CD4-positive, alpha-beta T cell treated with Interleukin-15 for 1 hour (primary cell): ENCODE data around the gene SRSF4.

ENCODE experiments used
- DNase-seq: peaks from one replicate; pipeline ENCODE4 v3.0.0-alpha.2; 2020

Gene SRSF4

GRCh38 chr1:29200906-29201594, 19.4 kb upstream of the SRSF4 start:
- DNase-seq = no peak

DNA sequence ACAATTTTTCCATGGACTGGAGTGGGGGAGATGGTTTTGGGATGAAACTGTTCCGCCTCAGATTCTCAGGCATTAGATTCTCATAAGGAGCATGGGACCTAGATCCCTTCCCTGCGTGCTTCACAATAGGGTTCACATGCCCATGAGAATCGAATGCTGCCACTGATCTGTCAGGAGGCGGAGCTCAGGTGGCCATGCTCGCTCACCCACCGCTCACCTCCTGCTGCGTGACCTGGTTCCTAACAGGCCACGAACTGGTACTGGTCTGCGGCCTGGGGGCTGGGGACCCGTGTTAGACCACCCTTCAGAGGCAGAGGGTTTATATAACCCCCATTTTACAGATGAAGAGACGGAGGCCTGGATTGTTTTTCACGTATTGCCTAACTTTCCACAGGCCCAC, 16.3 kb upstream of the SRSF4 start:
- no peak for DNase-seq

DNA sequence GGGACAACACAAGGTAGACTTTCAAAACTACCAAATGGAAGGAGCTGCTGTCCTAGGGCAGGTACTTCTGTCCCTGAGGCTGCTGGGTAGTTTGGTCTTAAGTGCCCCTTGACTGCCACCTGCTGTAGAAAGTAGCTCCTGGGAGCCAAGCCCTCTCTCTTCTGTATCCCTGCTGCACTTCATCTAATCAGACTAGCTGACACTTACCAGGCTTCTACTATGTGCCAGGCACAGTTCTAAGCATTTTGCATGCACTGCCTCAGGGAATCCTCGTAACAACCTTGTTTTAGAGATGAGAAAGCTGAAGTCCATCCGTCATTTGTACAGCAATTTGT, 15.9 kb upstream of the SRSF4 start:
- DNase-seq = no peak

GRCh38 chr1:29196863-29197589, 15.3 kb upstream of the SRSF4 start:
- DNase-seq = no peak

DNA sequence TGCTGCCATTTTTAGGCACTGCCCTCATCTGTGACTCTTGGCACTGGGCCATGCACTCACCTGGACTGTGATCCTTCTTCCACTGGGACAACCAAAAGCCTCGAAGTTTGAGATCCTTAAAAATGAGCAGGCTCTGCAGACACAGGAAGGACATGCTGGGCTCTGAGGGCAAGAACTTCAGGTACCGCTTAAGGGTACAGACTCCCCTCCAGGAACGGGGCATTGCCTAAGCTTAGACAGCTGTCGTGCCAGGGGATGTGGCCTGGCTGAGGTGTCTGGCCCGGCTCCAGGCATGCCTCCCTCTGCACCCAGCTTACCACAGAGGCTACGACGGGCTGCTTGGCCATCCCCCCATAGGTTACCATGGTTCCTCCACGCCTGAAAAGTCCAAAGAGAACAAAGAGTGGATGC, 14.2 kb upstream of the SRSF4 start:
- DNase-seq = no peak

GRCh38 chr1:29193879-29194455, 12.3 kb upstream of the SRSF4 start:
- DNase-seq = no peak

DNA sequence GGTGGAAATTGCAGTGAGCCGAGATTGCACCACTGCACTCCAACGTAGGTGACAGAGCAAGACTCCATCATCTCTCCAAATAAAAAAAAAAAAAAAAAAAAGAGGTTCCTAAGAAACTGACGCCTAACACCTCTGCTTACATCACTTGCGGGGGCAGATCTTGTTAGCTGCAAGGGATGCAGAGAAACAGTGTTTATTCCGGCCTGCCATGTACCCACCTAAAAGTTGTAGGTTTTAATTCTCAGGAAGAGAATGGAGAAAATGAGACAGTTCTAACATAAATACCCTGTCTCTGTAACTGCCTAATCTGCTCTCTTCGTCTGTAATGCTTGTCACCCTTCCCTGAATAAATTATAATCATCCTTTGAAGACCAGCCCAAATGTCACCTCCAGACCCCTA, 9.0 kb upstream of the SRSF4 start:
- no peak for DNase-seq

DNA sequence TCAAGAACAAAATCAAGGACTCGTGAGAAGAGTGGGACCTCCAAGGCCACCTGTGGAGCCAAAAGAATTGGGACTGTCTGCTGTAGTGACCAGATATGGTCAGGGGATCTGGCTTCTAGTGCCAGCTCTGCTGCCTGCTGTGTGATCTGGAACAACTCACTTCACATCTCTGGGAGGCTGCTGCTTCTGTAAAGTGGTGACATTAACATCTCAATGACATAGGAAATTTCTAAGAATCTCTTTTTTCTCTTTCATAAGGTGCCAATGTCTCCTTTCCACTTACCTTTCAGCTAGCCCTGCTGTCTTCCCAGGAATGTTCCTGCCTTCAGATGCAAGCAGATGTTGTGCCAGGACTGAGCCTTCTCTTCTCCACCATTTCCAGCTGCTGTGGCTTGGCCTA, 5.0 kb upstream of the SRSF4 start:
- no peak for DNase-seq

DNA sequence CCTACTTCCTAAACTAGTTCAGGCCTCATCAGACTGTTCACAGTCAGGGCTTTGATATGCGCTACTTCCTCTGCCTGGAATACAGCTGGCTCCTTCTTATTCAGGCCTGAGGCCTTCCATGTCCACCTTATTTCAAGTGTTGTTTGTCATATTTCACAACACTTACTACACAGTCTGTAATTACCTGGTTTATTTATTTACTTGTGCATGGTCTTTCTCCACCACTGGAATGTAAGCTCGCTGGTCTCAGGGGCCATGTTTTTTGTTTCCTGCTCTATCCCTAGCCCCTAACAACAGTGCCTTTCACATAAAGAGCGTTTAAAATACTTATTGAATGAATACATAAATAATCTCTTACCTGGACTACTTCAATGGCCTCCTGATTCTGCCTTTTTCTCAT, 4.6 kb upstream of the SRSF4 start:
- DNase-seq = no peak

GRCh38 chr1:29183287-29183686, 1.6 kb upstream of the SRSF4 start:
- no peak for DNase-seq

DNA sequence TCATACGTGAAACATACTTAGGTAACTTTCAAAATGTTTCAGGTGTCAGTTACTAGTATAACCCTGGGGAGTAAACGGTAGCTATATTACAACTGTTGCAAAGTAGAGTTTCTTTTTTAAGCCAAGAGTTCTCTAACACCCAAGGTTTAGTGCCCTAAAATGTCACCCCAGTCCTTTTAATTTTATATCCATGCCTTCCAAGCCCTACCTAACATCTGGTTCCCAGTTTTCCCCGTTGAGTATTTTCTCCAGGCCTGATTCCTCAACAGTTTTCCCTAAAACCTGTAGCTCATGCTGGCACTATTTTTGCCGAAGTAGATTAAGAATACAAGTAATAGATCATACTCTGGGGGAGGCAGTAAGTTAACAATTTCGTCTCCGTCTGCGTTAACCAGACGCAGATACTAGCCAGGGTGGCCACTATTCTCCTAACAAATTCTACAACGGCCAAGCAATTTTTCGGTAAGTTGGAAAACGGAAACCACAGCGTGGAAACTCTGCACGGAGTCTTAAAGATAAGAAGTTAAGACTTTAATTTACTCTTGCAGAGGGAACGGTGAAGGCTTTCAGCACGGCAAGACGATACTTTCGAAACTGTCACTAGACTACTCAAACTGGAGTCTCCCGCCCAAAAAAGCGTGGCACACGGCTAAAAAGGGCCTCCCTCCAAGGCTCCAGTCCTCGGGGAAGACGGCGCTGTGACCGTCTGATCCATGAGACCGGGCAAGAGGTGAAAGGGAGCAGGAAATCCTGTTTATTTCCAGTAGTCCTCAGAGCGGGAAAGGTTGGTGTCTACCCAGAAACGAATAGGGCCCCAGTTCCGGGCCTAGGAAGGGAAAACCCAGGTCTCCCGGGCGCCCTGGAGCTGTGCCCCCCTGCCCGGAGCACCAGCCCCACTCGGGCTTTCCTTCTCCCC, 945 bp downstream of the SRSF4 start:
- DNase-seq = no peak

DNA sequence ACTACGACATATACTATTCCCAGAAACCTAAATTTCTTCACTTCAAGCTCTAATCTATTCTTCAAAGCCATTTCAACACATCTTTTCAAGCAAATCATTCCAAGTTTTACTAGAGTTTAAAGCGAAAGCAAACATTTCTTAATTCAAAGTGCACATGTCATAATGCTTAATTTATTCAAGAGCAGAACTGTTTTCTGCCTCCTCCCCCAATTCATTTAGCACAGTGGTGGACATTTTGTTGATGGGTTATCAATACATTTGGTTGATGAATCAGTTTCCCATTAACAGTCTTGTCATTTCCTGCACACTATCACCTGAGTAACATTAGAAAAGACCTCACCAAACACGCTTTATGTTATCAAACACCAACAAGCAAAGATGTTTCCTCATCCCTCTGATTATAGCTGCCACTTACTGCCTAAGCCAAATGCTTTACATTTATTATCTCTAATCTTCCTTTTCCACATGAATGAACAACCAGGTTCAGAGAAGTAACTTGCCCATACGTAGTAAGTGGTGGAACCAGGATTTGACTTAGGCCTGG, 2.0 kb downstream of the SRSF4 start:
- DNase-seq = no peak

- no peak for DNase-seq
Observed at GRCh38 chr1:29177022-29177705, 4.5 kb downstream of the SRSF4 start.

DNA sequence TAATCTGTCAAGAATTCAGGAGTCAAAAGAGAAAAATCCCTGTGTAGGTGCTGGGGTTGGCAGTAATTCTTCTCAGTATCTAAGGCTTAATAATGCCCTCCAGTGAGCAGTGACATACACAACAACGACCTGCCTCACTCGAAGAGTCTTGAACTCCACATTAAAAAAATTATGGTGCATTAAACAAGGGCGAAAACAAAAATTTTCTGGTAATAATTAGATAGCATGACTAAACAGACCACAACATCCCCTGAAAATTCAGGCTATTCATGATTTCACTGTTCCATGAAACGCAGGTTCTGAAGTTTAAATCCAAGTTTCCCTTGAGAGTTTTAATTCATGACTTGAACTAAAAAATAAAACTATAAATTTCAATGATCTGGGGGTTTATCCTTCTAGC, 5.1 kb downstream of the SRSF4 start:
- no peak for DNase-seq

- DNase-seq = no peak
Observed at GRCh38 chr1:29172415-29172939, 9.2 kb downstream of the SRSF4 start.

DNA sequence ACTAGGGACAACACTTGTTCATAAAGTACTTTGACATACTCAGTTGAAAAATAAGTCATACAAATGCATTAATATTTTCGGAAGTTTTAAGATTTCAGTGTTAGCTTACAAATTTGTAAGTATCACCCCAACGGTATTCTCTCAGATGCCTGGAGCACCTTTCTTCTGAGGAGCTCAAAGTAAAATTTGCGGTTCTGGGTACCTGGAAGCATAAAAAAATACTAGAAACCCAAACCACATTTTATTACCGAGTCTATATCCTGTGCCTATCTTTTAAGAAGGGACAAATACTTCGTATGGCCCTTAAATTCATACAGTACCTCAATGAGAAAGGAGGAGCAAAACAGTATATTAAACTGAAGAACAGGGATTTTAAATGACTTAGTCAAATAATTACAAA, 10.2 kb downstream of the SRSF4 start:
- no peak for DNase-seq

- no peak for DNase-seq
Observed at GRCh38 chr1:29171089-29171488, 10.6 kb downstream of the SRSF4 start.

DNA sequence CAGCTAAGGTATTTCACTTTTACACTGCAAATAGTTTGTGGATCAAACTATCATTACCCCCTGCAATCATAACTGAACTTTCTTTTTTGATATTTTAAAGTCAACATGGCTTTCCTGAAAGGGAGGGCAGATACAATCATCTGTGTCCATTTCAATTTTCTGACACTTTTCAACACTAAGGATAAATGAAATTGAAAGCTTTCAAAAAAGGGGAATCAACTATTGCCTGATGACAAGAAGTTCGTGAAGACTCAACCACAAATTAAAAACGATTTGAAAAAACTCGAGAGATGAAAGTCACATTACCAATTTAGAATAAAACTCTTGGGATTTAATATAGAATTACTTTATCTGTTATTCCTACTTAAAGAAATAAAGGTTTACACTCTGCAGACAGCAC, 11.7 kb downstream of the SRSF4 start:
- DNase-seq = no peak

DNA sequence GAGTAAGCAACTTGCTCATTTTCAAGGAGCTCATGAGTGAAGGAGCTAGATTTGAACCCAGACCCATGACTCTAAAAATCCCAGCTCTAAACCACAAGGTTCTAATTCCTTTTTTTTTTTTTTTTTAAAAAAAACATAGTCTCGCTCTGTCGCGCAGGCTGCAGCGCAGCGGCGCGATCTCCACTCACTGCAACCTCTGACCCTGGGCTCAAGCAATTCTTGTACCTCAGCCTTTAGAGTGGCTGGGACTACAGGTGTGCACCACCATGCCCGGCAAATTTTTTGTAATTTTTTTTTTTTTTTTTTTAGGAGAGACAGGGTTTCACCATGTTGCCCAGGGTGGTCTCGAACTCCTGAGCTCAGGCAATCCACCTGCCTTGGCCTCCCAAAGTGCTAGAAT, 13.8 kb downstream of the SRSF4 start:
- no peak for DNase-seq

- DNase-seq = no peak
Observed at GRCh38 chr1:29166291-29166878, 15.3 kb downstream of the SRSF4 start.

GRCh38 chr1:29164588-29164987, 17.1 kb downstream of the SRSF4 start:
- DNase-seq = no peak
